ENCODE measurements around the gene CCND1.

CCND1 gene

GRCh38 chr11:69640995-69641581, at the start of gene CCND1:
TSS of gene CCND1 (plus strand) at chr11:69641156. CDS start at chr11:69641314, 158 bp downstream.
- no peak for DNase-seq (ENCODE audit: low read depth)

- DNase-seq (ENCODE audit: low read depth) = no peak
These were observed 47.8 kb upstream of the CCND1 start for GRCh38 chr11:69592986-69593650.

- DNase-seq (ENCODE audit: low read depth) = no peak
These were observed 47.1 kb upstream of the CCND1 start for GRCh38 chr11:69593851-69594250.

- no peak for DNase-seq (ENCODE audit: low read depth)
These were observed 46.5 kb upstream of the CCND1 start for GRCh38 chr11:69594481-69594880.

- DNase-seq (ENCODE audit: low read depth) = no peak
These were observed 44.9 kb upstream of the CCND1 start for GRCh38 chr11:69595805-69596665.

DNA sequence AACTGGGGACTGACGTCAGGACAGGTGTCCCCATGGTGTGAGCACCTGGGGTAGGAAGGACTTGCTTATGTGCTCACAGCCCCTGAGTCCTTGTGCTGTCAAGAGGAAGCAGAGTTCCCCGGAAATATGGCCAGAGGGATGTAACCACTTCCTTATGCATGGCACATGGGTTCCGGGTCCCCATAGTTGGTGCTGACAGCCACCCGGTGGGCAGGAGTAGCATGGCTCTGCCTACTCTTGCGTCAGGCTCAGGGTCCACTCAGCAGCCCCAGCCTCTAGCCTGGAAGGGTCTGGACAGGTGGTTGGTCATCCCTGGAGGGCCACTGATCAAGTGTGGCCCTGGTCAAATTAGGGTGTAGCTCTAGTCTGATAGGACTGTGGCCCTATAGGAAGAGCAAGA, 42.8 kb upstream of the CCND1 start:
- no peak for DNase-seq (ENCODE audit: low read depth)

GRCh38 chr11:69599502-69599901, 41.5 kb upstream of the CCND1 start:
- no peak for DNase-seq (ENCODE audit: low read depth)

DNA sequence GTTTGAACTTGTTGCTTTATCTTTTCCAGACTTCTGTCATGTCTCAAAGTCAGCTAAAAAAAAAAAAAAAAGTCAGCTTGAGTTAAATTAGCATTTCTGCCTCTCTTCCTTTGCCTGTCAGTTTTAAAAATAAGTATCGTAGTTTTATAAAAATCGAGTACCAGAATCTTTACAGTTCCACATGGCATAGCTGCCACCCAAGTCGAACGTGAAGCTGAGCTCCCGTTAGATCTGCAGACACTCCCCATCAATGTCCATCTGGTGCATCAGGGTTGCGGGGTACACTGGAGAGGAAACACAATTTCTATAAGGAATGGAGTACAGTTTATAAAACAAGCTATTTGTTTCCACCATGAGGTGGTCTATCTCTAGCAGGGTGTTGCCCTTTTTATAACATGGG, 41.0 kb upstream of the CCND1 start:
- no peak for DNase-seq (ENCODE audit: low read depth)

GRCh38 chr11:69601011-69601975, 39.7 kb upstream of the CCND1 start:
- DNase-seq (ENCODE audit: low read depth) = no peak

GRCh38 chr11:69603111-69603836, 37.7 kb upstream of the CCND1 start:
- DNase-seq (ENCODE audit: low read depth) = no peak

GRCh38 chr11:69604055-69604454, 36.9 kb upstream of the CCND1 start:
- DNase-seq (ENCODE audit: low read depth) = no peak

- DNase-seq (ENCODE audit: low read depth) = no peak
These were observed 35.0 kb upstream of the CCND1 start for GRCh38 chr11:69605737-69606526.

GRCh38 chr11:69609351-69609750, 31.6 kb upstream of the CCND1 start:
- no peak for DNase-seq (ENCODE audit: low read depth)

DNA sequence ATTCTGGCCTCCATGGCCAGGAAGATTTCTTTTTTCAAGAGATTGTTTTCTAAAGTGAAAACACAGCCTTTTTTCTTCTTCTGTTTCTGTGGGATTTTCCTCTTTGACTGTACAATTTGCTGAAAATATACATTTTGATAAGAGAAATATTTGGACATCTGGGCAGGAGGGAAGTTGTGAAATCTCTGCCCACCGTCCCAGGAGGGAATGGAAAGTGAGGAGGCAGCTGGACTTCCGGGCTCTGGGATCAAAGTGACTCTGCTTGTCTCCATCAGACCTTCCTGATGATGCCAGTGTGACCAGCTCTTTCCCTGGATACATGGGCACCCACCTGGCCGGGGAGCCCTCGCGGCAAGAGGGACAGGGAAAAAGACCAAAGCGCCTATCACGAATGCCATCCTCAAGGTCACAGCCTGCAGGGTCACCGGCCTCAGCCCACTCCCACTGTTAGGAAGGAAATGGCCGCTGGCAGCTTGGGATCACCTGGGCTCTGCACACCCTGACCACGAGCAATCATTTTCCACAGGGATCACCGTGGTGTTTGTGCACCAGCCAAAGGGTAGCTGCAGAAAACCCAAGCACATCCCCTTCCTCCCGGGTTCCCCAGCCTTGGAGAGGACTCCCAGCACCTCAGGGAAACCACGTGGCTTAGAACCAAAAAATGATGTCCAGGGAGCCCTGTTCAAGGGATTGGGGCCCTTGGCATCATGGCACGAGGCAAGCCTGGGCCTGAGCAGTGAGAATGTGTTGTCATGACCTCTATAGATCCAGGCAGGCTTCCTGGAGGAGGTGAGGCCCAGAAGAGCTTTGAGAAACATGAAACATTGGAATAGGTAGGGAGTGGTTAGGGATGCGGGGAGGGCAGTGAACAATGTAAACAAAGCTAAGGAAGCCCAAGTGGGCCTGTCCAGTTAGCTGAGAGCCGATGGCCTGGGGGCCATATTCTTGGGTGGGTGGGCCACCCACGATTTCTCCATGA, 29.1 kb upstream of the CCND1 start:
- no peak for DNase-seq (ENCODE audit: low read depth)

GRCh38 chr11:69613594-69613993, 27.4 kb upstream of the CCND1 start:
- DNase-seq (ENCODE audit: low read depth) = no peak

DNA sequence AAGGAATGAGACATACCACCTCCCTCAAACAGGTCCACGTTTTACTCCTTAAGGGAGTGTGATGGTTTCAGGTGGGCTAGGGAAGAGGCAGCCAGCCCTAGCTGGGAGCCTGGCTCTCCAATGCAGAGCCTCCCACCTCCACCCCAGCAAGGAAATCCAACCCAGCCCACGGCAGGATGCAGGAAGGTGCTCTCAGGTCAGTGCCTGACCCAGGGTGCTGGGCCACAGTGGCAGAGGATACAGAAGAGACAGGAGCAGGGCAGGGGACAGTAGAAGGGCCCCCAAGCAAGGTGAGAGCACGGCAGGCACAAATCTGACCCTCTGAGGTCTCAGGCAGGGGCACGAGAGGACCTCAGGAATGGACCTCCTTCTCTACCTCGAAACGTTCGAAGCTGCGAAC, 26.9 kb upstream of the CCND1 start:
- DNase-seq (ENCODE audit: low read depth) = no peak

GRCh38 chr11:69615545-69616278, 25.2 kb upstream of the CCND1 start:
- DNase-seq (ENCODE audit: low read depth) = no peak

- no peak for DNase-seq (ENCODE audit: low read depth)
These were observed 23.7 kb upstream of the CCND1 start for GRCh38 chr11:69617220-69617619.
